Eye (tissue), 1 donor: ENCODE results near the gene PADI1.

Experiments used
- DNase-seq: peaks from one replicate; pipeline ENCODE4 v3.0.0-alpha.2; 2015

Gene PADI1

GRCh38 chr1:17274186-17275170 lies 69.5 kb downstream of the PADI1 start:
- DNase-seq: peak; percentile 43

DNA sequence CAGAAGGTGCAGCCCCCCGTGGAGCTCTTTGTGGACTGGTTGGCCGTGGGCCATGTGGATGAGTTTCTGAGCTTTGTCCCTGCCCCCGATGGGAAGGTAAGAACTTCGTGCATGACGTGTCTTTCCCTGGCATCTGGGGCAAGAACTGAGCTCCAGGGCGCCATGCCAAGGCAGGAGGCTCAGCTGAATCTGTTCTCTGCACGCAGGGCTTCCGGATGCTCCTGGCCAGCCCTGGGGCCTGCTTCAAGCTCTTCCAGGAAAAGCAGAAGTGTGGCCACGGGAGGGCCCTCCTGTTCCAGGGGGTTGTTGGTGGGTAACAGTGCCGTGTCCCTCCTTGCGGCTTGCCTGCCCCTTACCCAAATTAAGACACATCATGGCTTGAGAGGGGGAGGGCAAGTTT lies 71.6 kb downstream of the PADI1 start:
- DNase-seq: no peak

DNA sequence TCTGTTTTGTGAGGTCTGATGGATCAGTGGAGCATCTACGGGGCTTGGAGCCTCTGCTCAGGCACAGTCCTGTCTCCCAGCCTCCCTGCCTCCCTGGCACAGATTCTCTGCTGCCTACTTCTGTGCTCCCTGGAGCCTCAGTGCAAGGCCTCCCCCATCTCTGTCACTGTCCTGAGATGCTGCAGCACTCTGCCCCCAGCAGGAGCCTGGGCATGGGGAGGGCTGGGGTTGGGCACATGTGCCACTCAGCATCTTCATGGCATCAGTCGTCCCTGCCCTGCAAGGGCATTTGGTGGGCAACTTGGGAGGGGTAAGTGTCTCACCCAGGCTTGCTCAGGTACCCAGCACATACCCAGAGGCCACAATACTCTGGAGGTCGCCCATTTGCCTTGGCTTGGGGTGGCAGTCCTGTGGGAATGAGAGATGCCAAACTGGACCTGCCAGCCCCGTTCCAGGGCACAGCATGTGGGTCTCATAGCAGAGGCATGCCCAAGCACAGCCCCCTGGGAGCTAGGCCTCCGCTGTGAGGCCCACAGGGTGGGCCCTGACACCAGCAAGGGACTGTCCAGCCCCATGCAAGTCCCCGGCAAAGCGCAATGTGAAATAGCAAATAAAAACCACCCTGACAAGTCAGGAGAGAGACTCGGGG lies 72.7 kb downstream of the PADI1 start:
- no peak for DNase-seq

DNA sequence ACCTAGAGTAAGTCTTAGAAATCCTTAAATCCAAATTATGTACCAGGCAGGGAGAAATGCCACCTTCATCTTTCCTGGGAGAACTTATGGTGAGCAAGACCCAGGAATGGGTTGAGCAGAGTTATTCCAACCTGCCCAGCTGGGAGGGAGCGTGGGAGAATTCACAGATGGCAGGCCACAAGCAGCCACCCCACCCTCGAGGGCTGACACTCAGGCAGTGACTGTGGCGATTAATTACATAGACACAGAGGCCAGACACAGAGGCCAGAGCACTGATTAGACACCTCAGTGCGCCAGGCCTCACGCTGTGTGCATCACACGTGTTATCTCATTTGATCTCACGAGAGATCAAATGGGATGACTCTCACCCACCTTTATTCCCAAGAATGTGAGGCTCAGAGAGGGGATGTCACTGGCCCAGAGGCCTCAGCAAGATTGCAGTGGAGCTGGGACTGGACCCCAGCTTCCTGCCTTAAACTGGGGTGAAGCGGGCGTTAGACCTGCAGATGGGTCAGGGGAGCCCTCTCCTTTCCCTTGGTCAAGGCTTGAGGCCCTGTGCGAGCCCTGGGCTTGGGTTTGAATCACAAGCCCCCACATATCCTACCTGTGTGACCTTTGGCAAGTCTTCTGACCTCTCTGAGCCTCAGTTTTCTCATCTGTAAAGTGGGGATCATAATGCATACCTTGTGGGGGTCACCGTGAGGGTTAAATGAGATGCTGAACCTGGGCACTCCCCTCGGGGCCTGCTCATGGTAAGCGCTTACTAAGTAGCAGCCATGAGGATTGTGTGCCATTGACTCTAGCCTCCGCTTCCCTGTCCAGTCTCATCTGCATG lies 74.3 kb downstream of the PADI1 start:
- peak; percentile 35 for DNase-seq

- no peak for DNase-seq
Measured at GRCh38 chr1:17280436-17280835, 75.5 kb downstream of the PADI1 start.

- DNase-seq: no peak
Measured at GRCh38 chr1:17280894-17281293, 76.0 kb downstream of the PADI1 start.

DNA sequence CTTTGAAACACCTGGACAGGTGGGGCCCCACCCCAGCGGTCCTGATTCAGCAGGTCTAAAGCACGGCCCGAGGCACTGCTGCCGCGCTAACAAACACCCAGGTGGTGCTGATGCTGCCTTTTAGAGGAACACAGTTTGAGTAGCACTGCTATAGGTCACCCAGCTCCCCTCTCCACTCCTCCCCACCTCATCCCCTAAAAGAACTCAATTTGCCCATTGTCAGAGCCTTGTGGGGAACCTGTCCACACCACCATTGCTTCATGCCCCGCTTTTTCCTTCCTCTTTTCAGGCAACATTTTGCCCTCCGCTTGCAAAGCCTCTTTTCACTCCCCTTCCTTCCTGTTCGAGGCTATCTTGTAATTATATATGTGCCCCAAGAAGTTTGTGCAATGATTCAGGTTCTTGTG lies 76.8 kb downstream of the PADI1 start:
- DNase-seq: no peak

DNA sequence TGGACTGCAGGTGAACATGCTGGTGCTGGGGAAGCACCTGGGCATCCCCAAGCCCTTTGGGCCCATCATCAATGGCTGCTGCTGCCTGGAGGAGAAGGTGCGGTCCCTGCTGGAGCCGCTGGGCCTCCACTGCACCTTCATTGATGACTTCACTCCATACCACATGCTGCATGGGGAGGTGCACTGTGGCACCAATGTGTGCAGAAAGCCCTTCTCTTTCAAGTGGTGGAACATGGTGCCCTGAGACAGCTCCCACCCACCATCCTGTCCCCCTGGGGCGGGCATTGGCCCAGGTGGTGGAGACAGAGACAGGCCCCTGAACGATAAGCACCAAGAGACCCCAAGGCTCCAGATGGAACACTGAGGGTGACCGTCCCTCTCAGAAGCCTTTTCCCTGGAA lies 77.9 kb downstream of the PADI1 start:
- DNase-seq: no peak

- no peak for DNase-seq
Measured at GRCh38 chr1:17286646-17287045, 81.7 kb downstream of the PADI1 start.

DNA sequence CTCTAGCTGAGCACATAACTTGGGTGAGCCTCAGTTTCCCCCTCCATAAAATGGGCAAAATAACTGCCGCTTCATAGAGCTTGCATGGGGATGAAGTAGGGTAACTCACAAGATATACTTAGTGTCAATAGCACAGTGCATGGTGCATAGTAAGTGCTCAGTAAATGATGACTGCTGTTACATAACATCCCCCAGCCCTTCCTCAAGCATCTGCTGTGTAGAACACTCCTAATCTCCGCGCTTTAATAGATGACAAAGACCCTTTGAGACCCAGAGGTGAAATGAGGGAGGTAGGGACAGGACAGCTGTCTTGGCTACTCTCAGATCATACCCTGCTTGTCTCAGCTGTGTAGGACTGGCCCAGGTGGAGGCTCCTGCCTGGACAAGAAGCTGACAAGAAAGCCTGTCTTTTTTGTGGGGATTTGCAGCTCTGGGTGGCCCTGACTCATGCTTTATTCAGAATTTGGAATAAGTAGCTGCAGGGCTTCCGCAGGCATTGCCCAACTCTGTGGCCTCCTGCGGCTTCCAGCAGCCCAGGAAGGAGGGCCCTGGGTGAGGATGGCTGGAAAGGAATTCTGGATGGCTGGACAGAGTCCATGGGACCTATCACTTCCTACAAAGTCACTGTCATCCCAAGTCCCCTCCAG lies 82.3 kb downstream of the PADI1 start:
- DNase-seq: no peak

GRCh38 chr1:17289721-17290120 lies 84.8 kb downstream of the PADI1 start:
- DNase-seq: peak; percentile 14

DNA sequence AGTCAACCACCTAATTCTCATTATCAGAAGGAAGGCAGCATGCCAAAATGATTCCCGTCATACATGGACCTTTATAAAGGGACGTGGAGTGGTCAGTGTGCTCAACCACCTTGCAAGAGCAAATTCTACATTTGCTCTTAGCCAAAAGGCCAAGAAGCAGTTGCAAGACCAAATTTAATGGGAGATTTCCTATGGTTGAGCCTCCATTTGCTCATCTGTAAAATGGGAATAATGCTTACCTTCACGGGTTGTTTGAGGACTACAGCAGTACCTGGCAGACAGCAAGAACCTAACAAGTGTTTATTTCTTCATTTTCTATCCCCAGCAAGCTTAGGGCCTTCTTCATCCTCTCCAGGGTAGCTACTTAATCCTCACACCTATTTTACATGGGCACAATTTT lies 85.6 kb downstream of the PADI1 start:
- DNase-seq: no peak

- no peak for DNase-seq
Measured at GRCh38 chr1:17292299-17293160, 87.6 kb downstream of the PADI1 start.

- no peak for DNase-seq
Measured at GRCh38 chr1:17293681-17294425, 88.9 kb downstream of the PADI1 start.

- DNase-seq: no peak
Measured at GRCh38 chr1:17295292-17295691, 90.4 kb downstream of the PADI1 start.
